ENCODE measurements around the gene ELMO2. TPM values are rescaled to one million over a fixed set of nuclear protein-coding genes. Genes with fewer than 3 reads are reported as not detected.

The ELMO2 gene
- total RNA-seq, 1 donor from 2014 or later: 53.3 TPM

DNA sequence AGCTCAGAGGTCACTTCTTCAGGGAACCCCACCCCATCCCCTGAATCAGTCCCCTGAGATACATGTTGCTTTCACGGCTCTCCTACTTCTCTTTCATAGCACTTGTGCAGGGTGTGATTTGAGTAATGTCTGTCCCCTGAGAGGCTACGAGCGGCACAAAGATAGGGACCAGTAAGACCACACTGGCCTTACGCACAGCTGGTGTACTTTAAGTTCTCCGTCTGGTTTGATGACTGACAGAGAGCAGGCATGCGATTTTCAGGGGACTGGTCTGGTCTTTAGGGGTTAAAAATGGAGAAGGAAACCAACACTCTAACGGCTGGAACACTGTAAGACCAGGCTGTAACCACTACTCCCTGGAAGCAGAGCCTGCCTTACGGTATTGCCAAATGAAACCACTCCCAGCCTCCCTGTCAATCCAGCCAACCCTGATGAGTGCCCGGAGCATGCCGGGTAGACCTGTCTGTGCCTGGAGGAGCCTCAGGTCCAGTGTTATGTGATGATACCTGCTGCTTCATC is 47.1 kb downstream of the ELMO2 start:
- H4K20me1 ChIP-seq (ENCODE audit: low read depth): peaks cover 18% of the 10 kb centered on the region
- no peak for DNase-seq (ENCODE audit: low spot score)
- no peaks in the 10 kb centered on the region for H3K36me3 ChIP-seq
- no peak overlapping the region for H3K27ac Mint-ChIP-seq
- TF ChIP-seq, protein P1, sequence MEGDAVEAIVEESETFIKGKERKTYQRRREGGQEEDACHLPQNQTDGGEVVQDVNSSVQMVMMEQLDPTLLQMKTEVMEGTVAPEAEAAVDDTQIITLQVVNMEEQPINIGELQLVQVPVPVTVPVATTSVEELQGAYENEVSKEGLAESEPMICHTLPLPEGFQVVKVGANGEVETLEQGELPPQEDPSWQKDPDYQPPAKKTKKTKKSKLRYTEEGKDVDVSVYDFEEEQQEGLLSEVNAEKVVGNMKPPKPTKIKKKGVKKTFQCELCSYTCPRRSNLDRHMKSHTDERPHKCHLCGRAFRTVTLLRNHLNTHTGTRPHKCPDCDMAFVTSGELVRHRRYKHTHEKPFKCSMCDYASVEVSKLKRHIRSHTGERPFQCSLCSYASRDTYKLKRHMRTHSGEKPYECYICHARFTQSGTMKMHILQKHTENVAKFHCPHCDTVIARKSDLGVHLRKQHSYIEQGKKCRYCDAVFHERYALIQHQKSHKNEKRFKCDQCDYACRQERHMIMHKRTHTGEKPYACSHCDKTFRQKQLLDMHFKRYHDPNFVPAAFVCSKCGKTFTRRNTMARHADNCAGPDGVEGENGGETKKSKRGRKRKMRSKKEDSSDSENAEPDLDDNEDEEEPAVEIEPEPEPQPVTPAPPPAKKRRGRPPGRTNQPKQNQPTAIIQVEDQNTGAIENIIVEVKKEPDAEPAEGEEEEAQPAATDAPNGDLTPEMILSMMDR (IDR thresholded peaks at IDR 0.05): no peak
- TF ChIP-seq EZH2phosphoT487 (IDR thresholded peaks at IDR 0.05) (no peak), EZH2 (IDR thresholded peaks at IDR 0.05) (no peak)
- H3K4me1 Mint-ChIP-seq: peaks cover 25% of the 10 kb centered on the region
- H3K27me3 Mint-ChIP-seq (ENCODE audit: insufficient read depth, low read depth): no peaks in the 10 kb centered on the region
- no peak overlapping the region for H3K9ac ChIP-seq
- H3K4me3 ChIP-seq: no peak overlapping the region
- no peak overlapping the region for H3K27ac ChIP-seq
- no peak overlapping the region for H3K4me2 ChIP-seq
- peaks cover 20% of the 10 kb centered on the region for H3K79me2 ChIP-seq (ENCODE audit: low read depth)
- H3K4me1 ChIP-seq: peaks cover under 1% of the 10 kb centered on the region
- no peak overlapping the region for H3K4me3 Mint-ChIP-seq
- no peaks in the 10 kb centered on the region for H3F3A ChIP-seq (ENCODE audit: low read depth)
- no peak overlapping the region for H2AFZ ChIP-seq (replicated peaks)
- no peaks in the 10 kb centered on the region for H3K9me3 ChIP-seq (ENCODE audit: low read depth)
- H3K9me3 Mint-ChIP-seq: no peaks in the 10 kb centered on the region
- H3K27me3 ChIP-seq: no peaks in the 10 kb centered on the region
- peaks cover 10% of the 10 kb centered on the region for H3K36me3 Mint-ChIP-seq

DNA sequence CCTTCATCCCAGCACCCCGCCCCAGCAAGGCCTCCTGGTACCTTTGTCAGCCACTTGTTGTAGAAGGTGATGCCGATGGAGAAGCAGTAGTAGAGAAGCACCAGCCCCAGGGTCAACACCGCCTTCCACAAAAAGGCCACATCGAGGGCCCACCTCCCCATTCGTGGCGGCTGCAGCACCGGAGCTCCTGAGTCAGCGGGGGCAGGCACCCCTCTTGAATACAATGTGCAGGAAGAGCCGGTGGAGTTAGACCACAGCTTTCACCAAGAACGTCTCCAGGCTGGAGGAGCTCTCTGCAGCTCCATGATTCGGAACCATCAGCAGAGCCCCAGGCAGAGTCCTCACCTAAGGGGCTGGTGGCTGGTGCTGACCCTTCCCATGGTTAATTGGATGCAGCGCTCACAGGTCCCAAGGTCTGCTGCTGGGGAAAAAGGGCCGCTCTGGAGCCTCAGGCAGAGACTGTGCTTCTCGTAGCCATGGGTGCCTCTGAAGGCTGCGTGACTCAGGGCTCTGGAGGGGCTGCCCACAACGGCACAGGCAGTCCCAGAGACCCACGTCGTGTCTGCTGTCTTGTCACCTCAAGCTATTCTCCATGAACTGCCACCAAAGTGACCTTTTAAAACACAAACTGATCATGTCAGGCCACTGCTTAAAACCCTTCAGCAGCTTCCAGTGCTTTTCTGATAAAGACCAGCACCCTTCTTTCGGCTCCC is 47.9 kb downstream of the ELMO2 start:
- Histone ChIP-seq H3K9me3 (ENCODE audit: low read depth) (no peaks in the 10 kb centered on the region), H3K79me2 (ENCODE audit: low read depth) (peaks cover 17% of the 10 kb centered on the region), H2AFZ (replicated peaks) (no peak overlapping the region), H3F3A (ENCODE audit: low read depth) (no peaks in the 10 kb centered on the region), H3K27ac (no peak overlapping the region), H4K20me1 (ENCODE audit: low read depth) (peaks cover 15% of the 10 kb centered on the region), H3K36me3 (no peaks in the 10 kb centered on the region), H3K4me1 (peaks cover 8% of the 10 kb centered on the region), H3K4me3 (no peak overlapping the region), H3K4me2 (no peak overlapping the region), H3K27me3 (no peaks in the 10 kb centered on the region), H3K9ac (no peak overlapping the region)
- H3K9me3 Mint-ChIP-seq: no peaks in the 10 kb centered on the region
- H3K27me3 Mint-ChIP-seq (ENCODE audit: insufficient read depth, low read depth): peaks cover 1% of the 10 kb centered on the region
- no peak overlapping the region for H3K4me3 Mint-ChIP-seq
- peaks cover 10% of the 10 kb centered on the region for H3K36me3 Mint-ChIP-seq
- TF ChIP-seq, protein P1 (IDR thresholded peaks at IDR 0.05): no peak
- TF ChIP-seq EZH2 (IDR thresholded peaks at IDR 0.05) (no peak), EZH2phosphoT487 (IDR thresholded peaks at IDR 0.05) (no peak)
- no peak for DNase-seq (ENCODE audit: low spot score)
- H3K4me1 Mint-ChIP-seq: peaks cover 29% of the 10 kb centered on the region
- no peak overlapping the region for H3K27ac Mint-ChIP-seq

DNA sequence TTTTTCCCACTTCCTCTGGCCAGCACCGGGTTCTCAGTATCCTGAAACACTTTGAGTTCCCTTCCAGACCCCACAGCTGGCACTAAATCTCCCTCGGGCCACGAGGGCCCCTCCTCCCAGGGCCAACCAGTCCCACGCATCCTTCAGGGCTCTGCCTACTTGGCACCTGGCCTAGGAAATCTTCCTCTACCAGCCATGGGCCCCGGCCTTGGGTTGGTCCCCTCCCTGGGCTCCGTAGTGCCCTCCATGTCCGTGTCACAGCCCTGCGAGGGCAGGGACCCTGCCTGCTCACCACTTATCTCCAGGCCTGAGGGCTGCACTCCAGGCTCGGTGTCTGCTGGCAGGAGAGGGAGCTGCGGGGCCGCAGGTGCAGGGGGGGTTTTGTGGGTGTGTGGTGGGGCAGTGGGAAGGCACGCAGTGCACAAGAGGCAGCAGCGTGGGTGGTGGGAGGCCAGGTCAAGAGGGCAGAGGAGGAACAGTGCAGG is 49.3 kb downstream of the ELMO2 start:
- H3K9me3 ChIP-seq (ENCODE audit: low read depth): no peaks in the 10 kb centered on the region
- H3K9ac ChIP-seq: no peak overlapping the region
- no peaks in the 10 kb centered on the region for H3K36me3 ChIP-seq
- Mint-ChIP-seq H3K4me3 (no peak overlapping the region), H3K27ac (no peak overlapping the region), H3K4me1 (peaks cover 36% of the 10 kb centered on the region), H3K27me3 (ENCODE audit: insufficient read depth, low read depth) (peaks cover 2% of the 10 kb centered on the region), H3K36me3 (peaks cover 17% of the 10 kb centered on the region), H3K9me3 (no peaks in the 10 kb centered on the region)
- no peak overlapping the region for H3K27ac ChIP-seq
- H3K79me2 ChIP-seq (ENCODE audit: low read depth): peaks cover 3% of the 10 kb centered on the region
- TF ChIP-seq EZH2phosphoT487 (IDR thresholded peaks at IDR 0.05) (no peak), EZH2 (IDR thresholded peaks at IDR 0.05) (no peak)
- TF ChIP-seq, protein P1 (IDR thresholded peaks at IDR 0.05): no peak
- H4K20me1 ChIP-seq (ENCODE audit: low read depth): peaks cover 8% of the 10 kb centered on the region
- H3K27me3 ChIP-seq: no peaks in the 10 kb centered on the region
- H3K4me1 ChIP-seq: peaks cover 8% of the 10 kb centered on the region
- no peak for DNase-seq (ENCODE audit: low spot score)
- H3K4me3 ChIP-seq: no peak overlapping the region
- peaks cover 3% of the 10 kb centered on the region for H3F3A ChIP-seq (ENCODE audit: low read depth)
- no peak overlapping the region for H2AFZ ChIP-seq (replicated peaks)
- no peak overlapping the region for H3K4me2 ChIP-seq

All from neural progenitor cell (in vitro differentiated cells).